ENCODE results near the gene HOXD11.

Gene HOXD11

DNA sequence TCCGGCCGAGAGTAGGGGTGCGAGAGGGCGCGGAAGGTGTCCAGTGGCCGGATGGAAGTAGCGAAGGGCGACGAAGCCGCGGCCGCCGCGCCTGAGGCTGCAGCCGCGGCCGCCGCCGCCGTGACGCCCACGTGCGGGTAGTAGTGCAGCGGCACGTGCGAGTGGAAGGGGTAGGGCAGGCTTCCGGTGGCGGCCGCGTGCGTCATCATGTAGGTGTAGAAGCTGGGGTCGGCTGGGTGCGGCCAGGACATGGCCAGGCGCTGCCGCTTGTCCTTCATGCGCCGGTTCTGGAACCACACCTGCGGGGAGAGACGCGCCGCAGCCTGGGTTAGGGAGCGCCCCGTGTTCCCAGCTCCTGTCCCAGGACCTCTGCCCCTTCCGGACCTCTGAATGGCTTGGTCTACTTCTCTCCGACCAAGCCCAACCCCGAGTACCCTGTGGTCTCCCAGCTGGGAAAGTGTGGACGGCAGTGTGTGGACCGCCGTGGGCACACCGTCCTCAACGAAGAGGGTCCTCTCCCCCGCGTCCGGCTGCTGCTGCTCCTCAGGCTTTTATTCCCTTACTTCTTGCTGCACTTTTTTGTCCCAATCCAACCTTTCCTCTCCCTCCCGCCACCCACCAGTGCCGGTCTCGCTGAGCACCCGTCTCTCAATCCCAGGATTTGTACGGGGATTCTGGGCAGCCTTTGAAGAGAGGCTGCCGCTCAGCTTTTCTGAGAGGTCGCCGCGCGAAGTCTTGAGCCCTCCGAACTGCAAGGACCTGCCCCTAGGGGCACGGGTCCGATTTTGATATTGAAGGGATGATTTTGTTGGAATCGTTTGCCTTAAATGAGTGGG, 26.3 kb upstream of the HOXD11 start:
- FAIRE-seq, result no peak

DNA sequence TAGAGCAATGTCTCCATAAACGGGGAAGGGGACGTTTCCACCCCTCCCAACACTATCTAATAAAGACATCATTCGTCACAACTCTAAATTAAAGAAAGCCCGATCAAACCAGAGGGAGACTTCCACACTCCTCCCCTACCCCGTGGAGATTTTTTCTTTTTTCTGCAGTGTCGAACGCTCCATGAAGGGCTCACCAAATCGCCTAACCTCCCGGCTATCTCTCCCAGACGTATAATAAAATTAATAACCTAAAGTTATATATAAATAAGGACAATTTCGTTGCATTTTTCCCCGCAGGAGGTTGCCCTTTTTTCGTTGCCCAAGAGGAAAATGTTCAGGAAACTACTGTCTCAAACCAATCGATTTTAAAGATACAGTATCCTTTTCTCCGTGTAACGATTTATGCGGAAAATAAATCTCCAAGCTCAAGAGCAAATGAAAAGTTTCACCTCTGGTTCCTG, 25.7 kb upstream of the HOXD11 start:
- FAIRE-seq, result no peak
- DNase-seq (ENCODE audit: insufficient read length, low spot score), result no peak

More for the DNA sequence above, 26.3 kb upstream of the HOXD11 start:
- DNase-seq (ENCODE audit: insufficient read length, low spot score), result no peak

GRCh38 chr2:176081837-176082524, 25.1 kb upstream of the HOXD11 start:
- DNase-seq (ENCODE audit: insufficient read length, low spot score), result no peak

GRCh38 chr2:176082525-176082823, 24.6 kb upstream of the HOXD11 start:
- FAIRE-seq, result no peak
- DNase-seq (ENCODE audit: insufficient read length, low spot score), result no peak

More at GRCh38 chr2:176081837-176082524, 25.1 kb upstream of the HOXD11 start:
- no peak for FAIRE-seq

DNA sequence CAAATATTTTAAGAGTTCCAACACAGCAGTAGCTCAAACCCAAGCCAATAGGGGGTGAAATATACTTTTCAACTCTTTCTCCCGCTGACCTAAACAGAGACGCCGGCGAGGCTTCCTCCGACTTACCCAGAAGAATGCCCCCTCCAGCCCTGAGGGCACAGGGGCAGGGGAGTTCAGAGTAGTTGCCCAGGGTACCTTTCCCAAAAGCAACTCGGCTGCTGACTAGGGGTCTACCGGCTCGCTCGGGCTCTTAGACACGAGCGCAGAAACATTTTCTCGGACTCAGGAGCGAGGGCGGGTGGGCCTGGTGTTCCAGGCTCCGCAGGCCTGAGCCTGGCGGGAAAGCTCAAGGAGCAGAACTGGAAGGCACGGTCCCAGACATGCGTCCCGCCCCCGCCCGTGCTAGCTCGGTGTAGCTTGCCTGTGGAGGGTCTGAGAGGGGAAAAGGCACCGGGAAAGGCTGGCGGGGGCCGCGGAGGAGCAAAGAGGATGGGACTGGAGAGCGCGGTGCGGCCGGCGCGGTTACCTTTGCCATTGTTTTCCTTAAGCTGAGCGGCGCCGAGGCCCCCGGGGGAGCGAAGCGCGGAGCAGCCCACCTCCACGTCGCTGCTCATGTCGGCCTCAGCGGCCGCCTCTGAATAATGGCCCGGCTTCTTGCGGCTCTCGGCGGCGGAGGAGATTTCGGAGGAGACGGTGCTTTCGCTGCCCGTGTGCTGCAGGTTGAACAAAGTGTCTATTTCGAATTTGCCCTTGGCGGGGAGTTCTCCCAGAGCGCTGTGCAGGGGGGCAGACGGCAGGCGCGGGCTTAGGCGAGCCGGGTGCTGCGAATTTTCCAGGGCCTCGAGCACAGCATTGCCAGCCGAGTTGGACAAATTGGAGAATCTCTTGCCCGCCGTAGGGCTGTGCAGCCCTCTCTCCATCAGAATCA, 24.0 kb upstream of the HOXD11 start:
- no peak for FAIRE-seq
- no peak for DNase-seq (ENCODE audit: insufficient read length, low spot score)

- FAIRE-seq, result no peak
- DNase-seq (ENCODE audit: insufficient read length, low spot score), result no peak
Measured at GRCh38 chr2:176083796-176084261, 23.3 kb upstream of the HOXD11 start, which contains the start of gene EVX2. Gene EVX2, minus strand, starts transcription at chr2:176083962. Its CDS starts 186 bp downstream, at chr2:176083776.

DNA sequence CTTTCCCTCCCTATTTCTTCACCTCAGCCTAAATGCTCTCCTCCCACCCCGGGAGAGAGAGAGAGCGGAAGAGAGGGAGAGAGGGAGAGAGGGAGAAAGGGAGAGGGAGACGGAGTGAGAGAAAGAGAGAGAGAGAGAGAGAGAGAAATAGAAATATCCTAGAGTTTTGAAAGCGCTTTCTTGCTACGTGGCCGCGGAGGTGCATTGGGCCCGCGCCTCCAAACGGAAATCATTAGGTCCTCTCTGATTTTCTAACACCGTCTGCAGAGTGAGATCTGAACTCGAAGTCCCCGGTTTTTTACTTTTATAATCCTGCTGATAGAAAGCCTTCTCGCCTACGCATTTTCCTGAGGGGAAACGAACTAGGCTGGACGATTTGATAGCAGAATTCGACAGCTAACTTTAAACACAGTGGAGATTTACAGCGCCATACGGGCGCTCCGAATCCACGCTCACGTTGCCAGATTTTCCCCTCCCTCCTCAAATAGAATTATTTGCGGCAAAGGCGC, 22.4 kb upstream of the HOXD11 start:
- FAIRE-seq, result no peak
- no peak for DNase-seq (ENCODE audit: insufficient read length, low spot score)

DNA sequence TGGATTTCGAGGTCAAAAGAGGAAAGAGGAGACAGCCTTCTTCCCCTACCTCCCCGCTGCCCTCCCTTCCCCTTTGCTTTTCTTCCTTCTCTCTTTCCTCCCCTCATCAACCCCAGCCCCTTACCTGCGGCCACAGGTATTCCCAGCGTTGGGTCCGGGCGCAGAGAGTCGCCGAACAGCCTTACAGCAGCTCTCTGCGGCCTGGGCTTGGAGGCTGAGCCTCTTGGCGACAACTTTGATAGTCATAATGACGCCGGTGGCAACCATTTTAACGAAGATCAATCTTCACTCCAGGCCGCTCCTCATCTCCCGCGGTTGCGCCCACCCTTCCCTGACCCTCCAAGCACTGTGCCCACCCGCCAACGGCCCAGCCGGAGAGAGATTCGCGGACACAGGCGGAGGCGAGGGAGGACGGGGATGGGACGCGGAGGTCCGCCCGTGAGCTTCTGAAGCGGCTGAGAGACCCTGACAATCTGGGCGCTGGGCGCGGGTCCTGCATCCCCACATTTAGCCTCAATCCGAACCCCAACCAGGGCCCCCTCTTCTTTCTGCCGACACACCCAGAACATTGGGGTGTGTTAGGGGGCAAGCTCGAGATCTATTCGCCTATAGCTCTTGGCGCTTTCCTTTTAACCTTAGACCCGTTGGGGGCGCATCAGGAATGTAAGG, 21.8 kb upstream of the HOXD11 start:
- DNase-seq (ENCODE audit: insufficient read length, low spot score) (no peak), FAIRE-seq (no peak)

GRCh38 chr2:176085861-176086771, 21.0 kb upstream of the HOXD11 start:
- DNase-seq (ENCODE audit: insufficient read length, low spot score) (no peak), FAIRE-seq (no peak)

DNA sequence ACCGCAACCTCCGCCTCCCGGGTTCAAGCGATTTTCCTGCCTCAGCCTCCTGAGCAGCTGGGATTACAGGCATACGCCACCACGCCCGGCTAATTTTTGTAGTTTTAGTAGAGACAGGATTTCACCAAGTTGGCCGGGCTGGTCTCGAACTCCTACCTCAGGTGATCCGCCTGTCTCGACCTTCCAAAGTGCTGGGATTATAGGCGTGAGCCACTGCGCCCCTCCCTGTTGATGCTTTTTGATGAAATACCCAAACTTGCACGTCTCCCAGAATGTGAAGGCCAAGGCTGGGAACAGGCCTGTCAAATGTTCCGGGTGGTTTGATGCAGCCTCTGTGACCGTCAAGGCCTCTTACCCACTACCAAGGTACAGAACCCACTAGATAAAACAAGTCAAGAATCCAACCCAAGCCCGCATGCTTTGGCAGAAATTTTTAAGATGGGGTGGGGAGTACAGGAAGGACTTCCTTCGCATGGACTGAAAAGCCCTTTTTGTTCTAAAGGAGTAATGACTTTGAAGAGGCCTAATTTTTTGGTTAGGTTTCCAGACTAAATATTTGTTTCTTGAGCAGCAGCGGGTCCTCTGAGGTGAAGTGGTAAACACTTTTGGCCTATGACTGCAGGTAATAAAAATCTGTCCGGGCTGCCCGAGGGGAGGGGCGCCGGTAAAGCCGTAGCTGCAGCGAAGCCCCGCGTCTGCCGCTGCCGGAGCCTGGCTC, 19.6 kb upstream of the HOXD11 start:
- DNase-seq (ENCODE audit: insufficient read length, low spot score) (no peak), FAIRE-seq (no peak)

- no peak for FAIRE-seq
- no peak for DNase-seq (ENCODE audit: insufficient read length, low spot score)
Measured at GRCh38 chr2:176088048-176088936, 18.8 kb upstream of the HOXD11 start.

DNA sequence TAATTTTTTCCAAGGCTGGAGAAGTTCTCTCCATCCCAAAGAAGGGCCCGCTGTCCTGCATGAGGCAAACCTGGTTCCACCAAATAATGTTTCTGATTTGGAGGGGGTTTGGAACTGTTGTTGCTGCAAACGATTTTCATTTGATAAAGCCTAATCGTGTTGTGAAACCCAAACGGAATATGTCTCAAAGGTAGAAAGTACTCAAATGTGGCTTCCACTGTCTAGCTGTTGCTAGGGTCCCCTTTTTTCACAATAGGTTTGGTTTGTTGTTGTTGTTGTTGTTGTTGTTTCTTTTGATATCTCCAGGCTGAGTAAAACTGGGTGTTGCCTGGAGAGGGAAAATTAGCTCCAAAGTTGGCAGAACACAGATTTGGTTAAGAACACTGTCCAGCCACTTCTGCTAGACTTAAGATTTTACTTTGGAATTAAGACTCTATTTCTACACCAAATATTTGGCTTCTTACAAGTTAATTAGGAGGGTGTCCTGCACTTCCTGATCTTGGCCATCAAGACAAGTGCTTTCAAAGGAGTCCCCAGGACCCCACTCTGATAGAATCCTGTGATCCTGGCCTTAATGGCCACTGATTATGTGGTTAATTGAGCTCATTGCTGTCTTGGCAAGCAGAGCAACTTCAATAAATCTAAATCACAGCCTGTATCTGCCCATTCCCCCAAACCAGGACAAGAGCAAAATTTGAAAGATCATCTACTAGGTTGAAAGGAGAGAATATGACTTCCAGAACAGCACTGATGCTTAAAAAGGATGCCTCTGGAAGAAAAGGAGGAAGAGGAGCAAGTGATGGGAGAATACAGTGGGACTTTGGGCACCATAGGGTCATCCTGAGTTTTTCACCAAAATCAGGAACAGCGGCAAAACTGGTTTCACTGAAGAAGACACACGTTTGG, 17.9 kb upstream of the HOXD11 start:
- no peak for DNase-seq (ENCODE audit: insufficient read length, low spot score)
- FAIRE-seq, result no peak

DNA sequence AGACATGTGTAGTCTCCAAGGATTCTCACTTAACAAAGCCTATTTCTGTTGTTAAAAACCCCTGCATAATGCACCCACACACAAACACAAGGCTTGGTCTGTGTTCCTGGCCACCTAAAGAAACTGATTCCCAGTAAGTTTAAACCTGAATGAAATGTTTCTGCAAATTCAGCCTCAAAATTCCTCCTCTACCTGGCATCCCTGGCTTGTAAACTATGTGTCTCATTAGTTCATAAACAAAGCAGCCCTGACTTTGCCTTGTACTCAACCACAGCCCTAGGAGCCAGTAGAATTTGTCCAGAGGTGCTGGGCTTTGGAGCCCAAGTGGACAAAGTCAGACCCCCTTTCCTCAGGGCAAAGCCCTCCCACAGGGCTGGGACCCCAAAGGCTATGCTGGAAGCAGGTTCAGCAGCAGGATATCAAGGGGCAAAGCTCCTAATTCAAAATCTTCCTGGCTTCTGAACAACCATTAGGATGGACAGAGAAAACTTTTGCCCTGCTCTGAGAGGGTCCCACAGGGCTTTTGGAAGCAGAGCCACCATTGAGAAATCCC, 17.2 kb upstream of the HOXD11 start:
- FAIRE-seq, result no peak
- DNase-seq (ENCODE audit: insufficient read length, low spot score), result no peak

DNA sequence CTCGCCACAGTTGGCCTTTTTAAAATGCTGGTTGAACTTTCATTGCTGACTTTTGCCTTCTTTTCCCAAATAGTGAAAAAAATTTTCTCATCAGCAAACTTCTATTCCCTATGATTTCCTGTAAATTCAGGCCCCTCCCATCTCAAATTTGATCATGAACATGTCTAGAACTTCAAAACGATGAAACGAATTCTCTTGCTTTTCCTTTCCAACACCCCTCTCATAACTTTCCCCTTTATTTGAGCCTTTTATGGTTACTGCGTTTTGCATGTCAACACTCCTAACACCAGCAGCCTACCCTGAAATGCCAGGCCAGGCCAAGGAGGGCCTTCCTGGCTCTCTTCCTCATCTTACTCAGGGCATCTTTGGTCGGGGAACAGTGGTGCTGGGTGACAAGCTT, 16.2 kb upstream of the HOXD11 start:
- no peak for FAIRE-seq
- DNase-seq (ENCODE audit: insufficient read length, low spot score), result no peak

- FAIRE-seq (no peak), DNase-seq (ENCODE audit: insufficient read length, low spot score) (no peak)
Measured at GRCh38 chr2:176091329-176092258, 15.5 kb upstream of the HOXD11 start.

All from GM19239 (cell line).